ENCODE data around the gene KLF5.
"Not testable (repeated sequence)": the region's sequence is repeated elsewhere in the genome, so short reads cannot be mapped to it uniquely, and the experiment has no call there.

KLF5 gene

GRCh38 chr13:73090116-73090822, 31.5 kb downstream of the KLF5 start:
- no peak for DNase-seq

GRCh38 chr13:73090823-73091187, 32.0 kb downstream of the KLF5 start:
- DNase-seq: no peak

GRCh38 chr13:73092829-73093228, 34.0 kb downstream of the KLF5 start:
- DNase-seq: no peak

- no peak for DNase-seq
These were observed 37.4 kb downstream of the KLF5 start for GRCh38 chr13:73096173-73096572.

- no peak for DNase-seq
These were observed 37.8 kb downstream of the KLF5 start for GRCh38 chr13:73096638-73097037.

GRCh38 chr13:73100781-73101180, 42.0 kb downstream of the KLF5 start:
- DNase-seq: not testable (repeated sequence)

- DNase-seq: no peak
These were observed 42.7 kb downstream of the KLF5 start for GRCh38 chr13:73101351-73102007.

- no peak for DNase-seq
These were observed 44.4 kb downstream of the KLF5 start for GRCh38 chr13:73103238-73103637.

GRCh38 chr13:73106513-73107178, 47.8 kb downstream of the KLF5 start:
- DNase-seq: no peak

- DNase-seq: no peak
These were observed 48.7 kb downstream of the KLF5 start for GRCh38 chr13:73107481-73107880.

- no peak for DNase-seq
These were observed 49.2 kb downstream of the KLF5 start for GRCh38 chr13:73107970-73108369.

GRCh38 chr13:73109288-73109899, 50.6 kb downstream of the KLF5 start:
- DNase-seq: no peak

GRCh38 chr13:73109969-73110368, 51.2 kb downstream of the KLF5 start:
- DNase-seq: no peak

GRCh38 chr13:73110814-73111213, 52.0 kb downstream of the KLF5 start:
- DNase-seq: no peak

GRCh38 chr13:73111331-73111730, 52.5 kb downstream of the KLF5 start:
- no peak for DNase-seq

GRCh38 chr13:73119612-73120011, 60.8 kb downstream of the KLF5 start:
- no peak for DNase-seq

Data from hematopoietic multipotent progenitor cell treated with erythropoietin and hydrocortisone succinate and interleukin-3 and kit ligand, for 8 days (in vitro differentiated cells).